Cerebellar nuclear complex (tissue), 1 donor: Measurements from ENCODE around the gene RSL1D1.

Source experiments
- DNase-seq, 2 experiments: peaks; one replicate each; lab custom pipeline; 2025; lab: John Stamatoyannopoulos, UW

The RSL1D1 gene

DNA sequence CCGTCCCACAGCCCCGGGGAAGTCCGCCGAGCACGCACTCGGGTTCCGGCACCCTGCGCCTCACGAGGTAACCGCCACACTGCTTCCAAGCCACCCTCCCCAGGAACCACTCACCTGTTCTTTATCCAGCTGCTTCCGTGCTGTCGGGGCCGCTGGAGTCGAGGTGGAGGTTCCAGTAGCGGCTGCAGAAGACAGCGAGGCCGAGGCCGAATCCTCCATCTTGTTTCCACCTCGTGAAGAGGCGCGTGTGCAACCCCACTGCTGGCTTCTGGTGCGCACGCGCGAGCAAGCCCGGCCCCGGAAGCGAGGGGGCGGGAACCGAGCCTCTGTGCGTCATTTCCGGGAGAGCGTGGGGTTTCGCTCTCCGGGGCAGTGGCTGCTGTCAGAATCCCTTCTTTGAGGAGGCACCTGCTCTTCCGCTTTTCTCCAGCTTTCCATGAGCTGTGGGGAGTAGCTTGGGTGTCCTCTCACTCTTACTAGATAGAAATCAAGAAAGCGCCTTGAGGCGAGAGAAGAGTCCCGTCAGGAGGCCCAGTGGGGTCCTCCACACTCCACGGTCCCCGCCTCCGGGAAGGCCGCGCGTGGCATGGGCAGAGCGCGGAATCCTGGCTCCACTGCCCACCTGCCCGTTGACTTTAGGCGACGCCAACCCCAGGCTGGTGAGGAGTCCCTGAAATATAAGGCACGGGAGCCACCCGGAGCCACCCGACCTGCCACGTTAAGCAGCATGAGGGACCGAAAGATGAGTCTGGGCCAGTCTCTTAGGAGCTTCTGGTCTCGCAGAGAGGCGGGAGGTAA is at the start of gene RSL1D1:
Gene RSL1D1, minus strand, starts transcription at position 249 of the 798 bp plus-strand sequence. Its CDS starts 30 bp downstream, at position 219.
- DNase-seq, result peak in 1 of 2 experiments; percentile 81

DNA sequence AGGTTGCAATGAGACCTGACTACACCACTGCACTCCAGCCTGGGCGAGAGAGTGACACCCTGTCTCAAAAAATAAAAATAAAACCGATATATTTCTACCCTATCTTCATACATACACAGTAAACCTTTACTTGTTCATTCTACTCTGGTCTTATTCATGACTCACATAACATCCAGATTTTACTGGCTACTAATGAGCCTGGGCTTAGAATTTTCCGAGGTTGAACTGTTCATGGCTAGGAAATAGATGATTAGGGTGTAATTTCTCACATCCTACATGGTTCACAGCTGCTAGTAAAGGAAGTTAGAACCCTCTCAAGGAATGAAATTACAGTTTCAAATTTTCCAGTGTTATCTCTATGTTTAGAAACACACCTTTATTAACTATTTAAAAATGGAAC is 49.7 kb upstream of the RSL1D1 start:
- DNase-seq, result no peak

DNA sequence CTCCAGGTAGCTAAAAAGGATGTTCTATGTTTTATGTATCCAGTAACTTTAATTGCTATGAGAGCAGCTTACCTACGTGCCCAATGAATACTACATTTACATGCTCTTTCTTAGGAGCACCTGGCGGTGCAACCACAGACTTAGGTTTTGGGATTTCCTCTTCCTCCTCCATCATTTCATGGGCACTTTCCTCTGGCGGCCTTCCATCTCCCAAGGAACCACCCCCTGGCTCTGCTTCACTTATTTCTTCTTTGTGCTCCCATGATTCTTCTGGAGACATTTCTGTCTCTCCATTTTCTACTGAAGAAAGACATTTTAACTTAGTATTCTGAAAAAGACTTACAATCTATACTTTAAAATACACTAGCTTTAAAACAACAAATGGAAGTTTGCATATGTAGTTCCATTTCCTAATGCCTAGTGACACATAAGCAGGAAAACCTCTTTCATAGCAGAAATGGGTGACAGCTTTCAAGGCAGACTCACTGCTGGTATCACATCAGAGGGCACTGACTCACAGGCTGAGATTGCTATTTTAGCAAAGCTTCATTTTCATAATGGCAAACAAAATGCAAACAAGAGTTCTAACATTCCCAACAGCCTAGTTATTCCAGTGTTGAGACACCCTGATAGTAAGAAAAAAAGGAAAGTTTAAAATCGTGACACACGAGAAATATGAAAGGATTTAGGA is 45.3 kb upstream of the RSL1D1 start:
- no peak for DNase-seq

DNA sequence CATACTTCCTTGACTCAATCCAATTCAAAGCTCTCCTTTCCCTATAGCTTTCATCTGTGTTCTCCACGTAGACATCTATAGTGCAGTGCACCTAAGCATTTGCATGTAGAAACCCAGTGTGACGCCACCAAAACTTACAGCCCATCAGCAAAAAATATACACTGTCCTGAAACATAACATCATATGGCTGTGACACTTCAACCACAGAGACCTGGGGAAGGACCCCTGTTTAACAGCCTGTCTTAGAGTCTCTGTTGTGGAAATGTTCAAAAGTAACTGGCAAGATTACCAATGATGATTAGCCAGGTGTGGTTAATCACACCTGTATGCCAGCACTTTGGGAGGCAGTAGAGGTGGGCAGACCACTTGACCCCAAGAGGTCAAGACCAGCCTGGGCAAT is 42.2 kb upstream of the RSL1D1 start:
- DNase-seq, result no peak

DNA sequence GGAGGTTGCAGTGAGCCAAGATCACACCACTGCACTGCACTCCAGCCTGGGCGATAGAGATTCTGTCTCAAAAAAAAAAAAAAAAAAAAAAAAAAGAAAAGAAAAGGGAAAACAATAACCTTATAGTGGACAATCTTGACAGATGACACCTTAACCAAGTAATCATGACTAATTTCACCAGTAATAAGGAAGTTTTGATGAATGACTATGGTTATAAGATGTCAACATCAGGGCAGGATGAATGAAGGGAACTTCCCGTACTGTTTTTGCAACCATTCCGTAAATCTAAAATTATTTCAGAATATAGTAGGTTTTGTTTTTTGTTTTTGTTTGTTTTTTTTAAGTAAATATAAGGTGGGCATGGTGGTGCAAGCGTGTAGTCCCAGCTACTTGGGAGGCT is 41.4 kb upstream of the RSL1D1 start:
- no peak for DNase-seq

DNA sequence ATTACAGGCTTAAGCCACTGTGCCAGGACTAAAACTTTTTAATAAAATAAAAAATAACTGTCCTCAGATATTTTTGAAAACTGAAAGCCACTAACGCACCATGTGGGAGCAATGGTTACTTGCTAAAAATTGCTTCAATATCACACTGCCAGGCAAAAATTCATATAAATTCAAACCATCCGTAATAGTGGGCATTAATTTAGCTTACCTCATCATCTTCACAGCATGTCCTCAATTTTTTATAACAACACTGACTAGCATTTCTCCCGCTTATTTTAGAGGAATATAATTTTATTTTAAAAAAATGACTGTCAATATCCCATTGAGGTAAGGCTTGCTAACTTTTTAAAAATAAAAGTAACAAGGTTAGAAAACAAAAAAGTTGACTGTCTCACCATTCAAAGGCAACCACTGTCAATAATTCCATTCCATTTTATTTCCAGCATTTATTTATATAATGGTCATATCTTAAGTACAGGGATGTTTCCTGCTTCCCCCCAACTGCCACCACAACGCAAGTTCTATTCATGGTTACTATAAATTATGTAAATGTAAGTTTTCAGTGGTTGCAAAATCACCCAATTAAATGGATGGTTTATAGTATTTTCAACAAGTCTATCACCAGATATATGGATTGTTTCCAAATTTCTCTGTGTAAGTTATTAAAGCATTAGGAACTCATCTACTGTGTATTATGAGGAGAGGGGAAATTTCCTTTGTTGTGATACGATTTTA is 39.1 kb upstream of the RSL1D1 start:
- DNase-seq, result no peak

DNA sequence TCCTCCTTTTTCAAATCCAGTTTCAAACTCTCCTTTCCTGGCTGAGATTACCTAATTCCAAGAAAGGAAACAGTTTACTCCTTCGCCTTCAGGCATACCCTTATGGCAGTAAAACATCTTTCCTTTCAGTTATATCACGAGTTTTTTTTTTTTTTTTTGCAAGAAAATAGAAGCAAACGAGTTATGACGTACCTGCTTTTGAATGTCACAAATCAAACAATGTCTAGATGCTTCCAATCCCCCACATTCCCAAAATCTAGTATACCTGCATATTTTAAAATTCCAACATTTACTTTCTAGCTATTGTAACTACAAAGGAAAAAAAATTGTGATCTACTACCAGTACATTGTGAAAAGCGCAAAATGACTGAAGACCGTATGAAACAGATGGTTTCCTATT is 35.5 kb upstream of the RSL1D1 start:
- no peak for DNase-seq

DNA sequence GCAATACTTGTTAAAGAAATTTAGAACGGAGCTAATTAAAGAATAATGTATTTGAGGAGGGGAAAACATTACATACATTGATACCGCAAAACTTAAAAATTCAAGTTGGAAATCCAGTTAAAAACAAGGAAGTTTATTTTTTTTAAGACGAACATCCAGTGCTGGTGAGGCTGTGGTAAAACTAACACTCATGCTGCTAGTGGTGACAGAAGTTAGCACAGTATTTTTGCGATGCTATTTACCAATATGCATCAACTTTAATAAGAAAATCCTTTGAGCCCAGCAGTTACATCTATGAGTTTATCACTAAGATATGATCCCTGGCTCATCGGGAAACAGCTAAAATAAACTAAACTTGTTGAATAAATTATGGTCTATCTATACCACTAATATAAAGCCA is 32.7 kb upstream of the RSL1D1 start:
- DNase-seq, result no peak

DNA sequence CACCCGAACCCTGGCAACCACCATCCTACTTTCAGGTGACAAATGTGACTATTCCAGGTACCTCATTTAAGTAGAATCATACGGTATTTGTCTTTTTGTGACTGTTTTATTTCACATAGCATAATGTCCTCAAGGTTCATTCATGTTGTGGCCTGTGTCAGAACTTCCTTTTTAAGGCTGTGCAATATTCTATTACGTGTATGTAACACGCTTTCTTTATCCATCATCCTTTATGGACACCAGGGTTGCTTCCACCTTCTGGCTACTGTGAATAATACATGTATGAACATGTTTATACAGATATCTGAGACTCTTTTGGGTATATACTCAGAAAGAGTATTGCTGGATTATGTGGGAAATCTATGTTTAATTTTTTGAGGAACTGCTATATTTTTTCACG is 28.7 kb upstream of the RSL1D1 start:
- no peak for DNase-seq

DNA sequence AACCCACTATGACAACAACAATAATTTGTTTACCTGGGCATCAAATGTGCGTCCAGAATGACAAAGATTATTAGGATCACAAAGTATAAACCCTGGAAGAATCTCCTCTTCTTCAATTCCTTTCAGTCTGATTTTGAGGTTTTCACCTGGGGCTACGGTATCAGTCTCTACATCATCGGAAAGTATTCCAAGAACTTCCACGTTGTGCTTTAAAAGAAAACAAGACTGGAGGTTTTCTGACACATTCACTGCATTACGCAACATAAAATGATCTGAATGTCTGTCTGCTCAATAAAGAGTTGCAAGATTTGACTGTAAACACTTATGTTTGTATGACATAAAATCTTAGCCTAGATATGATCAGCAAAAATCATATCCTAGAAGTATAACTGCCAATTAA is 26.0 kb upstream of the RSL1D1 start:
- DNase-seq, result no peak

DNA sequence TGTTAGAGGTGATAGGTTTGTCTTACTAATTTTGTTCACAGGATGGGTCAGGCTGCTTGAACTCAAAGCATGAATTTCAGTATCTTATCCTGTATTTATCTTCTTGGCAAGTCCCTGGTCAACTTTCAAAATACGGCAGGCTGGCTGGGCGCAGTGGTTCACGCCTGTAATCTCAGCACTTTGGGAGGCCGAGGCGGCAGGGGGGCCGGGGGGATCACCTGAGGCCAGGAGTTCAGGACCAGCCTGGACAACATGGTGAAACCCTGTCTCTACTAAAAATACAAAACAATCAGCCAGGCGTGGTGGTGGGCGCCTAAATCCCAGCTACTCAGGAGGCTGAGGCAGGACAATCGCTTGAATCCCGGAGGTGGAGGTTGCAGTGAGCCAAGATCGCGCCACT is 25.0 kb upstream of the RSL1D1 start:
- no peak for DNase-seq

DNA sequence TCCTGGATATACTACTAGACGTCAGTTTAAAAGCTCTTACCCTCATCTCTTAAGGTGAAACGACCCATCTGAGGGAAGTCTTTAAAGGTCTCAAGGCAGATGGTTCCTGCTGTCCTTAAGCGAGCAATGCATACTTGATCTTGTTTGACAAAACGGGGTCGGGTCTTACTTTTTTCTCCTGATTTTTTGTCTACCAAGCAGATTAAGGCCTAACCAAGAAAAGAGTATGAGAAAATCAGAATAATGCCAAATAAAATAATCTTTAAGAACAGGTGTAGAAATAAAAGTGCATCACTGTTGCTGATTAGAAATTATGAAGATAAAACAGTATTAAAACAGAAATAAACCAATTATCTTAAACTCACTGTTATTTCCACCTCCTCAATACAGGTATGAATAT is 24.4 kb upstream of the RSL1D1 start:
- DNase-seq, result no peak

DNA sequence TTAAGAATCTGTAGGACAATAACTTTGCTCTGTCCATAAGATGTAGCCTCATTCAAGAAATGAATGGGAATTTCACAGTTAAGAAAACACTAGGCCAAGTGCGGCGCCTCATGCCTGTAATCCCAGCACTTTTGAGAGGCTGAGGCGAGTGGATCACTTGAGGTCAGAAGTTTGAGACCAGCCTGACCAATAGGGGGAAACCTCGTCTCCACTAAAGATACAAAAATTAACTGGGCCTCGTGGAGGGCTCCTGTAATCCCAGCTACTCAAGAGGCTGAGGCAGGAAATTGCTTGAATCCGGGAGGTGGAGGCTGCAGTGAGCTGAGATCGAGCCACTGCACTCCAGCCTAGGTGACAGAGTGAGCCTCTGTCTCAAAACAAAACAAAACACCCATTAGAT is 19.9 kb upstream of the RSL1D1 start:
- no peak for DNase-seq

DNA sequence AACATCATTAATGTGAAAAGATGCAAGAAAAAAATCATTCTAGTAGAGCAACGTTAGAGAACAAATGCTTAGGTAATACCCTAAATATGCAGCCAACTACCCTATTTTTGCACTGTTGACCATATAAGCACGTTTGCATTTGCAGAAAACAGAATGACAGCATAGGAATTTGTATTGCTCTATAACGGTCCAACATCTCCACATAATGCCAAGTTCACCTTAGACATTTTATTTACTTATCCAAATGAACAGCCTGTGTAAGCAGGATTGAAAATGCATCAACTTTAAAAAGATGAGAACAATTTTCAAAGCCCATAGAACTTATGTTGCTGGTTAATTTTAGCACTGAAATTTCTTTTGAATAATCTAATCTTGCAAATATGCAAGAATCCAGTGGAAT is 19.1 kb upstream of the RSL1D1 start:
- no peak for DNase-seq

DNA sequence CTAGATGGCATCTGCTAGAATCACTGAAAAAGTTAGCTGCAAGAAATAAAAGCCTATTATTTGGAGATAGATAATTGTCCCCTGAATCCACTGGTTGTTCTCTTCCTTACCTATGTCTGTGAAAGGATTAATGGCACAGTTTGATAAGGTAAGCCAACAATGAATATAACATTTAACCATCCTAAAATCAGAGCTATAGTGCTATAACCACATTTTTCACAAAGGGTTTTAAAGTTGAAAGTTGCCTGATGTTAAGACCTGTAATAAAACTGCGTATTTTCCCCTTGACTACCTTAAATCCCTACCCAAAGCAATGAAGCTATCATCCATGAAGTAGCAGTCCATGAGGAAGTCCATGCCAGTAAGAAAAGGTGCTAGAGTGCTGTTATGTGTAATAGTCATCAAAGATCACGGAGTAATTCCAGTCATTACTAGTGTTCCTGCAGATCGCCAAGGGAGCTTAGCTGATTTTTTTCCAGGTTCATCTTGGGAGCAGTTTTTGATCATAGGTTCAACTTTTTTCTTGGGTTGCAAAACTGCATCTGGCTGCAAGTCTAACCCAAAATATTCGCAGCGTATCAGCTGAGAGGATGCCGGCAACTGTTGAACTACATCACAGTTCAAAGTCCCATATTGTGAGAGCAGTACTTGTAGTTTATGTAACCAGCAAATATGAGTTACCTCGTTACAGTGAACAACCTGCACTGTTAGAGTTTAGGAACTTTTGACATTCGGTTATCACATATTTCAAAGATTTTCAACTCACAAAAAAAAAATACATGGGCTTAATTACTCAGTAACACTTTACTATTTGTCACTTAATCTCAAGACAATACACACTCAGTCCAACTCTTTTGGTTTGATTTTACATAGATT is 18.2 kb upstream of the RSL1D1 start:
- no peak for DNase-seq

DNA sequence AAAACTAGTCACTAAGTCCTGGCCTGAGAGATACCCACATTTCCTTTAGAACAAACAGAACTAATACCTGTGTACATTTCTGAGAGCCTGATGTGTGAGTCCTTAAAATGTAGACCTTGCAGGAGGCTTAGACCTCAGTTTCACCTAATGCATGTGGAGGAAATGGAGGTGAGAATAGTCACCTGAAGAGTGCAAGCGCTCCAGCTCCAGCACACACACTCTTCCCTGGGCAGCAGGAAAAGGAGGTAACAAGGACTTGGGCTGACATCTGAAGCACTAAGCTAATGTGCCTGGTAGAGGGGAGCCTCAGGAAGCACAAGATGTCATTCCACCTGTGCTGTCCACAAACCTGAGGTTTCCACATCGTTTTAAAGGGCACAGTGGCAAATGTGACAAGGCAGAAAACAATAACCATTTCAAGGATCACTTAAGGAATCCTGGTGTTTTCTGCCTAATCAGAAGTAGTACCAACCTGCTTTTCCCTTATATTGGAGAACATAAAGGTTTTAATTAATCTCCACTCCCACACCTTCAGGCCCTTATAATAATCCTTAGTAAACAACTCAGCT is 17.2 kb upstream of the RSL1D1 start:
- no peak for DNase-seq

DNA sequence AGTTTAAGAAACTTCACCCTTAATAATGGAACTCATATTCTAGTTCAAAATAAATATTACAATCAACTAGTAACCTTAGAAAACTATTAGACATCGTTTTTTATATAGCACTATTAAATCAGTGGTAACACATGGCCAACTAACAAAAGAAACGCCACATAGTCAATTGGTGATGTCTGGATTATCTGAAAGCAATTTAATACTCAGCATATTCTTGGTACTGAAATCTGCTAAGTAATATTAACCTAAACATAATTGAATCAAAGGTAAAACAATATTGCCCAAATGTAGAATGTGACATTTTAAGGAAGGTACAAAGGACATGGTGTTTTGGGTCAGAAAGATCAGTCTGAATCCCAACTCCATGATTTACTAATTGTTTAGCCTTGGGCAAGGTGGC is 11.1 kb upstream of the RSL1D1 start:
- DNase-seq, result no peak

DNA sequence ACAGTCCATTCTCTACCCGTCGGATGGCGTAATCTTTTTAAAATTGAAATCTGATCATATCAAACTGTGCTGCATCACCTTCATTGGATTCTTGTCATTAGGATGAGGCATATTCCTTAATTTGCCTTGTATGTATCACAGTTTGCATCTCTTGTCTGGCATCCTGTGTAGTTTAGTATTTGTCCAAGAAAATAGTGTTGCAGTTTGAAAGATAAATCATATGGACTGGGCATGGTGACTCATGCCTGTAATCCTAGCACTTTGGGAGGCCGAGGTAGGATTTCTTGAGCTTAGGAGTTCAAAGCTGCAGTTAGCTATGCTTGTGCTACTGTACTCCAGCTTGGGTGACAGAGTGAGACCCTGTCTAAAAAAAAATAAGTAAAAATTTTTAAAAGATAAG is 5.8 kb upstream of the RSL1D1 start:
- DNase-seq, result no peak

DNA sequence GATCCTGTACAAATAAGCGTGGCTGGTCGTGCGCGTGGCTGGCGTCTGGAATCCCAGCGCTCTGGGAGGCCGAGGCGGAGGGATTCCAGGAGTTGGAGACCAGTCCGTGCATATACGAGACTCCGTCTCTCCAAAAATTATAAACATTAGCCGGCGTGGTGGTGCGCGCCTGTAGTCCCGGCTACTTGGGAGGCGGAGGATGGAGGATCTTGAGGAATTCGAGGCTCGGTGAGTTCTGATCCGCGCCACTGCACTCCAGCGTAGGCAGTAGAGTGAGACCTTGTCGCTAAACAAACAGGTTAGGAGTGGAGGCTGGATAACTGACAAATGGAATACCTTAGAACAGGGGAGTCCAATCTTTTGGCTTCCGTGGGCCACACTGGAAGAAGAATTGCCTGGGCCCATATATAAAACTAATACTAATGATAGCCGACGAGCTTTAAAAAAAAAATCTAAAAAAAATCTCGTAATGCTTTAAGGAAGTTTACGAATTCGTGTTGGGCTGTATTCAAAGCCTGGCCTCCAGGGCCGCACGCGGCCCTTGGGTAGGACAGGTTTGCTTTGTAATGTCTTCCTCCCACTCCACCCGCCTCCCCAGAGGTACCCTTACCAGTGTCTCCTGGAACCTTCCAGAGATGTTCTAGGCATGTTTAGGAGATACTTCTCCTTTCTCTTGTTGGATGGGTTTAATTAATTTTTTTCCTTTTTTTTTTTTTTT is 909 bp upstream of the RSL1D1 start:
- DNase-seq, result no peak

DNA sequence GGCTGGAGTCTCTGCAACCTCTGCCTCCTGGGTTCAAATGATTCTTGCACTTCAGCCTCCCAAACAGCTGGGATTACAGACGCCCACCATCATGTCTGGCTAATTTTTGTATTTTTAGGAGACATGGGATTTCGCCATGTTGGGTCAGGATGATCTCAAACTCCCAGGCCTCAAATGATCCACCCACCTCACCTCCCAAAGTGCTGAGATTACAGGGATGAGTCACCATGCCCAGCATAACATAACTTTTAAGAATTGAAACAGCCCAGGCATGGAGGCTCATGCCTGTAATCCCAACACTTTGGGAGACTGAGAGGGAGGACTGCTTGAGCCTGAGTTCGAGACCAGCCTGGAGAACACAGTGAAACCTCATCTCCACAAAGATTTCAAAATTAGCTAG is 2.5 kb downstream of the RSL1D1 start:
- DNase-seq, result no peak

DNA sequence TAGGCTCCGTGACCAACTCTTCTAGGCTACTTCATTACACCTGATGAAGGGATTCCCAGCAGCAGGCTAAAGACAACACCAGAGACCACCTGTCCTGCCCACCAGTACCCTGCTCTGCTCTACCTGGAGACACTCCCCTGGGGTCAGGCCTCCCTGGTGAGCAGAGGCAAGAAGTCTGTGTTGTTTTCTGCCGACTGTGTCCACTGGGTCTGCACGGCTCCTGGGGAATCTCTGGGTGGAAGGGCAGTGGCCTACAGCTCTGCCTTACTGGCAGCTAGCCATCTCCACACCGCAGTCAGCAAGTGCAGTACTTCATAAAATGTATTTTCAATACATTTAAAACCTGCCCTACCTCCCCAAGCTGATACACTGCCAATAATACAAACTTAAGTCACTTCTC is 6.8 kb downstream of the RSL1D1 start:
- no peak for DNase-seq
